HepG2 (cell line): ENCODE measurements around the gene TMCO4. TPM values are rescaled to one million over a fixed set of nuclear protein-coding genes. Genes with fewer than 3 reads are reported as not detected.

Source experiments
- ATM ChIP-seq: fragments of 450-650 bp; IDR thresholded peaks from 2 replicates; pipeline ENCODE4 v1.7.1; 2017; ENCODE audit warnings: mild to moderate bottlenecking, borderline replicate concordance
- CSRNP2 ChIP-seq: sonication (generic); formaldehyde crosslinking; conservative IDR thresholded peaks from 2 replicates; pipeline ENCODE4 v1.8.0; 2022; ENCODE audit warnings: low read depth, missing genetic modification reagents
- HMG20B ChIP-seq: conservative IDR thresholded peaks from 2 replicates; pipeline ENCODE4 v1.6.1; 2016; ENCODE audit warnings: missing genetic modification reagents, missing compliant biosample characterization
- KLF15 ChIP-seq: sonication (generic); formaldehyde crosslinking; IDR thresholded peaks from 2 replicates; pipeline ENCODE4 v1.8.1; 2023; ENCODE audit warnings: borderline replicate concordance, mild to moderate bottlenecking, inconsistent platforms, missing genetic modification reagents, mixed read lengths
- MZF1 ChIP-seq: sonication (generic); formaldehyde crosslinking; IDR thresholded peaks from 2 replicates; pipeline ENCODE4 v1.8.1; 2023; ENCODE audit warnings: mild to moderate bottlenecking, missing genetic modification reagents, borderline replicate concordance
- NCOA1 ChIP-seq: sonication (generic); formaldehyde crosslinking; IDR thresholded peaks from 2 replicates; pipeline ENCODE4 v1.9.0; 2021; ENCODE audit warnings: missing genetic modification reagents
- POLR2G ChIP-seq: fragments of 200-400 bp; formaldehyde crosslinking; IDR thresholded peaks from 2 replicates; pipeline ENCODE4 v1.6.1; 2018; ENCODE audit warnings: mild to moderate bottlenecking, low read depth, low read length, moderate library complexity
- RXRA ChIP-seq: sonication (generic); formaldehyde crosslinking; IDR thresholded peaks from 2 replicates; pipeline ENCODE4 v1.5.1; 2020; ENCODE audit warnings: missing genetic modification reagents
- SNAPC2 ChIP-seq: sonication (generic); formaldehyde crosslinking; IDR thresholded peaks from 2 replicates; pipeline ENCODE4 v1.8.1; 2022; ENCODE audit warnings: mild to moderate bottlenecking, missing genetic modification reagents
- TAF1 ChIP-seq: sonication (generic); formaldehyde crosslinking; IDR thresholded peaks from 2 replicates; pipeline ENCODE4 v1.4.0; 2020; ENCODE audit warnings: missing genetic modification reagents
- TBX2 ChIP-seq: sonication (generic); formaldehyde crosslinking; IDR thresholded peaks from 2 replicates; pipeline ENCODE4 v1.5.0; 2020; ENCODE audit warnings: missing genetic modification reagents, mild to moderate bottlenecking, borderline replicate concordance
- ZBTB20 ChIP-seq: sonication (generic); formaldehyde crosslinking; IDR thresholded peaks from 2 replicates; pipeline ENCODE4 v1.8.1; 2023; ENCODE audit warnings: missing genetic modification reagents, low read depth, mild to moderate bottlenecking, borderline replicate concordance
- ZFAT ChIP-seq: sonication (generic); formaldehyde crosslinking; conservative IDR thresholded peaks from 2 replicates; pipeline ENCODE4 v1.8.1; 2023; ENCODE audit warnings: missing genetic modification reagents, inconsistent platforms
- ZFX ChIP-seq: sonication (generic); formaldehyde crosslinking; IDR thresholded peaks from 2 replicates; pipeline ENCODE4 v1.4.0; 2020; ENCODE audit warnings: mild to moderate bottlenecking, low read depth, missing genetic modification reagents, moderate library complexity
- ZNF20 ChIP-seq: sonication (generic); formaldehyde crosslinking; IDR thresholded peaks from 2 replicates; pipeline ENCODE4 v1.4.0; 2020; ENCODE audit warnings: mild to moderate bottlenecking, moderate library complexity, missing genetic modification reagents
- ZNF235 ChIP-seq: sonication (generic); formaldehyde crosslinking; IDR thresholded peaks from 2 replicates; pipeline ENCODE4 v1.8.1; 2023; ENCODE audit warnings: mild to moderate bottlenecking, missing genetic modification reagents, borderline replicate concordance
- ZNF354B ChIP-seq: sonication (generic); formaldehyde crosslinking; IDR thresholded peaks from 2 replicates; pipeline ENCODE4 v1.8.0; 2022; ENCODE audit warnings: mild to moderate bottlenecking, missing genetic modification reagents
- ZNF430 ChIP-seq: sonication (generic); formaldehyde crosslinking; IDR thresholded peaks from 2 replicates; pipeline ENCODE4 v1.9.0; 2021; ENCODE audit warnings: mild to moderate bottlenecking, missing genetic modification reagents
- ZNF792 ChIP-seq: IDR thresholded peaks from 2 replicates; pipeline ENCODE4 v1.6.1; 2016
- ZSCAN22 ChIP-seq: sonication (generic); formaldehyde crosslinking; IDR thresholded peaks from 2 replicates; pipeline ENCODE4 v1.4.0; 2020; ENCODE audit warnings: mild to moderate bottlenecking, missing genetic modification reagents
- ZZZ3 ChIP-seq: sonication (generic); formaldehyde crosslinking; IDR thresholded peaks from 2 replicates; pipeline ENCODE4 v1.4.0; 2020; ENCODE audit warnings: missing genetic modification reagents, mild to moderate bottlenecking, borderline replicate concordance
- polyA plus RNA-seq, 8 experiments: library from polyadenylated mRNA; depleted of rRNA in 3 of 8; stranded (reverse) in 7 of 8; unstranded in 1 of 8; fragments of >200 nt; fragmentation: Illumina TruSeq in 4 of 8; extraction: Trizol in 4 of 8; gene quantifications; 2 replicates each; pipeline versions ENCODE4 v1.2.1 to v1.2.3, GENCODE V29; 2011 to 2016; ENCODE audit warnings: low read depth in 4 of 8, missing spikeins in 1 of 8, mixed read lengths in 1 of 8; ENCODE audit not compliant: insufficient read depth in 1 of 8
- total RNA-seq, 5 experiments: library from RNA; depleted of rRNA; stranded (reverse); fragments of >200 nt; fragmentation: Illumina TruSeq; extraction: Trizol; gene quantifications; 2 replicates each; pipeline ENCODE4 v1.2.3, GENCODE V29; 2016; ENCODE audit warnings: low read depth in 1 of 5
- TF ChIP-seq, protein P1 (sequence below): sonication (generic); formaldehyde crosslinking; IDR thresholded peaks from 2 replicates; pipeline ENCODE4 v1.4.0; 2020; ENCODE audit warnings: missing genetic modification reagents
- TF ChIP-seq, protein P2 (sequence below): sonication (generic); formaldehyde crosslinking; conservative IDR thresholded peaks from 2 replicates; pipeline ENCODE4 v1.4.0; 2020; ENCODE audit warnings: missing genetic modification reagents
- TF ChIP-seq, protein P3 (sequence below): sonication (generic); formaldehyde crosslinking; IDR thresholded peaks from 2 replicates; pipeline ENCODE4 v1.9.0; 2022; ENCODE audit warnings: low read depth, missing genetic modification reagents

Gene TMCO4
- total and polyA plus RNA-seq, 2 of the 13 experiments (the other 11 are each of a cell fraction or from before 2014, with no cell fraction given): 2.1 to 4.1 TPM

- TF ChIP-seq ZNF235 (CRISPR knock-in tag) (no peak), TBX2 (CRISPR knock-in tag) (peak; percentile 80), ZNF792 (CRISPR knock-in tag) (no peak), HMG20B (no peak), TAF1 (CRISPR knock-in tag) (no peak), POLR2G (no peak), NCOA1 (CRISPR knock-in tag) (no peak), ATM (no peak), ZFX (CRISPR knock-in tag) (peak; percentile 12; the same call in 1 of the 2 replicates), ZSCAN22 (no peak), ZNF20 (CRISPR knock-in tag) (no peak), KLF15 (CRISPR knock-in tag) (no peak), ZZZ3 (no peak), ZNF430 (no peak), RXRA (CRISPR knock-in tag) (peak; percentile 55; the same call in 1 of the 2 replicates), CSRNP2 (CRISPR knock-in tag) (no peak), MZF1 (CRISPR knock-in tag) (no peak), ZFAT (CRISPR knock-in tag) (no peak), ZBTB20 (peak; percentile 28; the same call in 1 of the 2 replicates), SNAPC2 (CRISPR knock-in tag) (no peak), ZNF354B (CRISPR knock-in tag) (no peak)
- TF ChIP-seq, protein P1, sequence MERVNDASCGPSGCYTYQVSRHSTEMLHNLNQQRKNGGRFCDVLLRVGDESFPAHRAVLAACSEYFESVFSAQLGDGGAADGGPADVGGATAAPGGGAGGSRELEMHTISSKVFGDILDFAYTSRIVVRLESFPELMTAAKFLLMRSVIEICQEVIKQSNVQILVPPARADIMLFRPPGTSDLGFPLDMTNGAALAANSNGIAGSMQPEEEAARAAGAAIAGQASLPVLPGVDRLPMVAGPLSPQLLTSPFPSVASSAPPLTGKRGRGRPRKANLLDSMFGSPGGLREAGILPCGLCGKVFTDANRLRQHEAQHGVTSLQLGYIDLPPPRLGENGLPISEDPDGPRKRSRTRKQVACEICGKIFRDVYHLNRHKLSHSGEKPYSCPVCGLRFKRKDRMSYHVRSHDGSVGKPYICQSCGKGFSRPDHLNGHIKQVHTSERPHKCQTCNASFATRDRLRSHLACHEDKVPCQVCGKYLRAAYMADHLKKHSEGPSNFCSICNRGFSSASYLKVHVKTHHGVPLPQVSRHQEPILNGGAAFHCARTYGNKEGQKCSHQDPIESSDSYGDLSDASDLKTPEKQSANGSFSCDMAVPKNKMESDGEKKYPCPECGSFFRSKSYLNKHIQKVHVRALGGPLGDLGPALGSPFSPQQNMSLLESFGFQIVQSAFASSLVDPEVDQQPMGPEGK (CRISPR knock-in tag): peak; percentile 16; the same call in 1 of the 2 replicates
- TF ChIP-seq, protein P2, sequence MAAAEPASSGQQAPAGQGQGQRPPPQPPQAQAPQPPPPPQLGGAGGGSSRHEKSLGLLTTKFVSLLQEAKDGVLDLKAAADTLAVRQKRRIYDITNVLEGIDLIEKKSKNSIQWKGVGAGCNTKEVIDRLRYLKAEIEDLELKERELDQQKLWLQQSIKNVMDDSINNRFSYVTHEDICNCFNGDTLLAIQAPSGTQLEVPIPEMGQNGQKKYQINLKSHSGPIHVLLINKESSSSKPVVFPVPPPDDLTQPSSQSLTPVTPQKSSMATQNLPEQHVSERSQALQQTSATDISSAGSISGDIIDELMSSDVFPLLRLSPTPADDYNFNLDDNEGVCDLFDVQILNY (CRISPR knock-in tag): no peak
- TF ChIP-seq, protein P3, sequence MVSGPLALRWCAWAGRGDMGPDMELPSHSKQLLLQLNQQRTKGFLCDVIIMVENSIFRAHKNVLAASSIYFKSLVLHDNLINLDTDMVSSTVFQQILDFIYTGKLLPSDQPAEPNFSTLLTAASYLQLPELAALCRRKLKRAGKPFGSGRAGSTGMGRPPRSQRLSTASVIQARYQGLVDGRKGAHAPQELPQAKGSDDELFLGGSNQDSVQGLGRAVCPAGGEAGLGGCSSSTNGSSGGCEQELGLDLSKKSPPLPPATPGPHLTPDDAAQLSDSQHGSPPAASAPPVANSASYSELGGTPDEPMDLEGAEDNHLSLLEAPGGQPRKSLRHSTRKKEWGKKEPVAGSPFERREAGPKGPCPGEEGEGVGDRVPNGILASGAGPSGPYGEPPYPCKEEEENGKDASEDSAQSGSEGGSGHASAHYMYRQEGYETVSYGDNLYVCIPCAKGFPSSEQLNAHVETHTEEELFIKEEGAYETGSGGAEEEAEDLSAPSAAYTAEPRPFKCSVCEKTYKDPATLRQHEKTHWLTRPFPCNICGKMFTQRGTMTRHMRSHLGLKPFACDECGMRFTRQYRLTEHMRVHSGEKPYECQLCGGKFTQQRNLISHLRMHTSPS (CRISPR knock-in tag): peak; percentile 78
Measured at GRCh38 chr1:19640363-19641316, 159.1 kb downstream of the TMCO4 start (continued).
